Testis (tissue), 3 donors: ENCODE measurements around the gene RNF123. TPM values are rescaled to one million over a fixed set of nuclear protein-coding genes. Genes with fewer than 3 reads are reported as not detected.

ENCODE experiments used
- DNase-seq: peaks from one replicate; pipeline ENCODE4 v3.0.0-alpha.2; 2019
- H3K27ac ChIP-seq, 2 donors: fragments of 200-600 bp; sonication (generic); one replicate each; pipeline ENCODE4 v1.5.1; 2019
- H3K27me3 ChIP-seq: fragments of 200-600 bp; sonication (generic); one replicate; pipeline ENCODE4 v1.5.1; 2019
- H3K36me3 ChIP-seq: fragments of 200-600 bp; sonication (generic); one replicate; pipeline ENCODE4 v1.5.1; 2017; ENCODE audit warnings: low read depth; ENCODE audit errors: missing control alignments
- H3K4me1 ChIP-seq: fragments of 200-600 bp; sonication (generic); one replicate; pipeline ENCODE4 v1.5.1; 2019
- H3K4me3 ChIP-seq, 2 donors: fragments of 200-600 bp; sonication (generic); one replicate each; pipeline ENCODE4 v1.5.1; 2017 to 2019
- H3K9me3 ChIP-seq: fragments of 200-600 bp; sonication (generic); one replicate; pipeline ENCODE4 v1.5.1; 2017
- CTCF ChIP-seq, 3 experiments: fragments of 450-650 bp in 2 of 3; fragments of 200-600 bp in 1 of 3; sonication (generic) in 1 of 3; IDR thresholded peaks; one replicate each; pipeline ENCODE4 v1.5.1; 2016 to 2019; ENCODE audit warnings: antibody characterized with exemption in 3 of 3, mild to moderate bottlenecking in 2 of 3, moderate library complexity in 1 of 3
- POLR2A ChIP-seq: fragments of 450-650 bp; IDR thresholded peaks from one replicate; pipeline ENCODE4 v1.6.1; 2017; ENCODE audit warnings: antibody characterized with exemption, mild to moderate bottlenecking, moderate library complexity
- WGBS, 2 donors: methylation state at CpG; one replicate each; pipeline ENCODE4 v1.1.5; 2018; 5-methylcytosine and 5-hydroxymethylcytosine counted together
- intact Hi-C: fragments of 100-400 bp; cut with DNase I; formaldehyde crosslinking; loops from one replicate; pipeline ENCODE4 v1.15.1; 2023; ENCODE audit warnings: low total_unique reads
- polyA plus RNA-seq: library from polyadenylated mRNA; stranded (reverse); fragments of 350-450 nt; fragmentation: Illumina TruSeq; extraction: RNeasy Lipid Tissue Mini Kit (QIAGEN cat#74804); gene quantifications from one replicate; pipeline ENCODE4 v1.2.3, GENCODE V29; 2014; ENCODE audit warnings: low read depth, low replicate concordance; ENCODE audit not compliant: insufficient read depth
- total RNA-seq, 2 donors: library from RNA; depleted of rRNA; stranded (reverse); fragments of >200 nt; gene quantifications; one replicate each; pipeline ENCODE4 v1.2.3, GENCODE V29; 2016

Gene RNF123
- total and polyA plus RNA-seq, 3 donors from 2014 or later, result 54.7 to 79.7 (median 72.4) TPM

GRCh38 chr3:49666592-49666991, 22.8 kb upstream of the RNF123 start:
- DNase-seq, result no peak
- no peaks in the 10 kb centered on the region for H3K36me3 ChIP-seq
- 35 to 61% methylated on average over 6 to 8 of the region's 8 CpGs for WGBS, 2 donors
- H3K27ac ChIP-seq, result no peak overlapping the region
- intact Hi-C loops, result no loop called here
- H3K9me3 ChIP-seq, result no peaks in the 10 kb centered on the region
- H3K27me3 ChIP-seq, result no peaks in the 10 kb centered on the region
- no peaks in the 10 kb centered on the region for H3K4me1 ChIP-seq
- no peak overlapping the region for H3K4me3 ChIP-seq
- TF ChIP-seq POLR2A, result no peak
- no peak for TF ChIP-seq CTCF (IDR thresholded peaks at IDR 0.05)

- no peaks in the 10 kb centered on the region for H3K36me3 ChIP-seq
- H3K4me3 ChIP-seq, result no peak overlapping the region
- intact Hi-C loops, result no loop called here
- H3K4me1 ChIP-seq, result no peaks in the 10 kb centered on the region
- 85 to 88% methylated on average over 17 to 25 of the region's 25 CpGs for WGBS, 2 donors
- no peak overlapping the region for H3K27ac ChIP-seq
- no peak for DNase-seq
- H3K27me3 ChIP-seq, result no peaks in the 10 kb centered on the region
- no peak for TF ChIP-seq CTCF (IDR thresholded peaks at IDR 0.05)
- no peak for TF ChIP-seq POLR2A
- no peaks in the 10 kb centered on the region for H3K9me3 ChIP-seq
Observed at GRCh38 chr3:49667701-49668413, 21.5 kb upstream of the RNF123 start.

GRCh38 chr3:49668414-49668797, 21.0 kb upstream of the RNF123 start:
- DNase-seq, result no peak
- Histone ChIP-seq H3K4me3 (no peak overlapping the region), H3K4me1 (peaks cover 3% of the 10 kb centered on the region), H3K9me3 (no peaks in the 10 kb centered on the region), H3K27ac (no peak overlapping the region), H3K27me3 (no peaks in the 10 kb centered on the region), H3K36me3 (no peaks in the 10 kb centered on the region)
- WGBS, 2 donors, result 56 to 72% methylated on average over 5 of the region's 5 CpGs
- intact Hi-C loops, result no loop called here
- TF ChIP-seq POLR2A (no peak), CTCF (IDR thresholded peaks at IDR 0.05) (no peak)

GRCh38 chr3:49668861-49669260, 20.5 kb upstream of the RNF123 start:
- intact Hi-C loops, result no loop called here
- TF ChIP-seq POLR2A, result no peak
- TF ChIP-seq CTCF (IDR thresholded peaks at IDR 0.05), result no peak
- Histone ChIP-seq H3K9me3 (no peaks in the 10 kb centered on the region), H3K4me3 (no peak overlapping the region), H3K27me3 (no peaks in the 10 kb centered on the region), H3K36me3 (no peaks in the 10 kb centered on the region), H3K27ac (no peak overlapping the region), H3K4me1 (peaks cover 4% of the 10 kb centered on the region)
- 76 to 91% methylated on average over 5 of the region's 5 CpGs for WGBS, 2 donors
- DNase-seq, result no peak

- no peak overlapping the region for H3K4me3 ChIP-seq
- intact Hi-C loops, result no loop called here
- DNase-seq, result no peak
Observed at GRCh38 chr3:49669352-49669751, 20.0 kb upstream of the RNF123 start.

More at GRCh38 chr3:49669352-49669751, 20.0 kb upstream of the RNF123 start:
- H3K9me3 ChIP-seq, result no peaks in the 10 kb centered on the region
- H3K27me3 ChIP-seq, result no peaks in the 10 kb centered on the region
- no peak for TF ChIP-seq CTCF (IDR thresholded peaks at IDR 0.05)
- WGBS, 2 donors, result 85 to 100% methylated on average over 3 of the region's 3 CpGs
- H3K4me1 ChIP-seq, result peaks cover 4% of the 10 kb centered on the region
- H3K36me3 ChIP-seq, result no peaks in the 10 kb centered on the region
- H3K27ac ChIP-seq, result no peak overlapping the region
